Mucosa of descending colon (tissue), 3 donors: ENCODE measurements around the gene CHCHD10. TPM values are rescaled to one million over a fixed set of nuclear protein-coding genes. Genes with fewer than 3 reads are reported as not detected.

Experiments used
- ATAC-seq: fragments of 200-7000 bp; cut with Tn5 transposase; one replicate; pipeline ENCODE4 v1.9.1; 2020; ENCODE audit warnings: mild to moderate bottlenecking, moderate library complexity
- DNase-seq, 3 donors: peaks; one replicate each; pipeline ENCODE4 v3.0.0-alpha.2; 2020
- H3K36me3 ChIP-seq: fragments of 200-600 bp; one replicate; pipeline ENCODE4 v1.8.0; 2021; ENCODE audit warnings: low read depth, mild to moderate bottlenecking
- H3K4me1 ChIP-seq: fragments of 200-600 bp; one replicate; pipeline ENCODE4 v1.8.0; 2021; ENCODE audit warnings: low read depth, mild to moderate bottlenecking
- H3K4me3 ChIP-seq: fragments of 200-600 bp; one replicate; pipeline ENCODE4 v1.8.0; 2021; ENCODE audit warnings: mild to moderate bottlenecking
- H3K9me3 ChIP-seq: fragments of 200-600 bp; one replicate; pipeline ENCODE4 v1.8.0; 2021; ENCODE audit warnings: mild to moderate bottlenecking
- CTCF ChIP-seq: fragments of 200-600 bp; IDR thresholded peaks from one replicate; pipeline ENCODE4 v1.8.0; 2022; ENCODE audit warnings: antibody characterized with exemption, mild to moderate bottlenecking
- intact Hi-C, 2 donors: fragments of 100-400 bp; cut with DNase I in 1 of 2; cut with micrococcal nuclease in 1 of 2; formaldehyde crosslinking; loops; one replicate each; pipeline versions ENCODE4 v1.11.0 to v1.11.1; 2022; cut with DNase I, micrococcal nuclease
- total RNA-seq, 3 donors: library from RNA; stranded (reverse); fragmentation: NEBNext Ultra II Directional in 2 of 3; extraction: Animal tissue kit (Norgen Biotek cat#: 25700) in 2 of 3; gene quantifications; one replicate each; pipeline versions ENCODE4 v1.2.1 to v1.2.4, GENCODE V29; 2021 to 2023
- donor health status: DM: no; HTN: no; CAD: no; lungs with moderate emphysema.
- donor health status: DM: no; HTN: no; CAD: no.
- donor health status: DM: no; HTN: yes; CAD: no.

The CHCHD10 gene
- total RNA-seq, 3 donors from 2014 or later: 279 to 464 (median 462) TPM

GRCh38 chr22:23774114-23774921 is 6.5 kb upstream of the CHCHD10 start:
- Histone ChIP-seq H3K9me3 (no peaks in the 10 kb centered on the region), H3K4me3 (no peak overlapping the region), H3K36me3 (no peaks in the 10 kb centered on the region), H3K4me1 (peaks cover 11% of the 10 kb centered on the region)
- ATAC-seq (no peak), DNase-seq (no peak)
- TF ChIP-seq CTCF: no peak
- intact Hi-C loops: no loop called here

GRCh38 chr22:23773483-23774113 is 5.8 kb upstream of the CHCHD10 start:
- Histone ChIP-seq H3K4me3 (no peak overlapping the region), H3K4me1 (peaks cover 11% of the 10 kb centered on the region), H3K9me3 (no peaks in the 10 kb centered on the region), H3K36me3 (no peaks in the 10 kb centered on the region)
- intact Hi-C loops: no loop called here
- no peak for DNase-seq
- TF ChIP-seq CTCF: no peak
- no peak for ATAC-seq

GRCh38 chr22:23772649-23773473 is 5.1 kb upstream of the CHCHD10 start, which contains the start of gene MMP11:
Gene MMP11 (plus strand): TSS chr22:23772849. CDS start chr22:23772871, 22 bp downstream.
- ATAC-seq (peak; percentile 54), DNase-seq (peak; percentile 77 to 81 (median 79))
- H3K36me3 ChIP-seq: no peaks in the 10 kb centered on the region
- H3K9me3 ChIP-seq: no peaks in the 10 kb centered on the region
- peaks cover 11% of the 10 kb centered on the region for H3K4me1 ChIP-seq
- no peak within 1 kb of the TSS for H3K4me3 ChIP-seq
- no peak for TF ChIP-seq CTCF
- intact Hi-C loops: no loop called here

GRCh38 chr22:23772315-23772648 is 4.5 kb upstream of the CHCHD10 start:
- intact Hi-C loops: no loop called here
- Histone ChIP-seq H3K4me3 (no peak overlapping the region), H3K4me1 (peaks cover 11% of the 10 kb centered on the region), H3K9me3 (no peaks in the 10 kb centered on the region), H3K36me3 (no peaks in the 10 kb centered on the region)
- ATAC-seq (no peak), DNase-seq (no peak)
- TF ChIP-seq CTCF: no peak

- intact Hi-C loops: loop anchor here in 1 of 2 donors (5.0 kb wide), 1 partner anchor 88 kb away; the partner anchor contains the start of gene SLC2A11
- TF ChIP-seq CTCF: no peak
- Histone ChIP-seq H3K36me3 (no peaks in the 10 kb centered on the region), H3K9me3 (no peaks in the 10 kb centered on the region), H3K4me3 (no peak overlapping the region), H3K4me1 (peaks cover 28% of the 10 kb centered on the region)
- no peak for ATAC-seq
- DNase-seq: no peak
These were observed 1.7 kb upstream of the CHCHD10 start for GRCh38 chr22:23769321-23769965.
